Endothelial cell of umbilical vein (primary cell): ENCODE results near the gene CAPN15. TPM values are rescaled to one million over a fixed set of nuclear protein-coding genes. Genes with fewer than 3 reads are reported as not detected.
A peak's percentile ranks its signal among the peaks of the same experiment; 100 is the strongest.

ENCODE experiments used
- BruUV-seq: library from RNA; stranded (reverse); fragments of 400-500 nt; replicated peaks from 2 replicates; lab custom pipeline; 2021; lab: Mats Ljungman, UMichigan
- CTCF ChIA-PET: fragments of 300-600, 350-600 bp; sonication (Branson Sonifier 250); formaldehyde crosslinking; loops from one replicate; lab custom pipeline; 2021; ENCODE audit warnings: antibody characterized with exemption, inconsistent platforms; lab: Charles Lee
- POLR2A ChIA-PET: fragments of 300-600, 350-600 bp; sonication (Branson Sonifier 250); formaldehyde crosslinking; loops from one replicate; lab custom pipeline; 2021; ENCODE audit warnings: antibody characterized with exemption, inconsistent platforms; lab: Charles Lee
- DNase-seq: peaks from one replicate; pipeline ENCODE4 v3.0.0-alpha.2; 2011; ENCODE audit warnings: low read depth, low spot score
- FAIRE-seq: peaks from 2 replicates; lab custom pipeline; 2011; peaks lifted over from hg19 to GRCh38; lab: Jason Lieb, UNC
- H2AFZ ChIP-seq: 2 replicates; pipeline ENCODE4 v1.6.0; 2012; ENCODE audit warnings: low read depth, low read length, control low read depth, inconsistent platforms
- H3K27ac ChIP-seq: 2 replicates; pipeline ENCODE4 v1.5.1; 2011; ENCODE audit warnings: low read depth, mild to moderate bottlenecking, control low read depth, low read length, moderate library complexity; ENCODE audit not compliant: insufficient read depth
- H3K27me3 ChIP-seq, 2 experiments: 2 replicates each; pipeline versions ENCODE4 v1.6.0 to v1.6.1; 2011; ENCODE audit warnings: low read length in 2 of 2, mixed read lengths in 1 of 2; ENCODE audit not compliant: control insufficient read depth in 2 of 2, insufficient read depth in 2 of 2
- H3K36me3 ChIP-seq, 2 experiments: 2 replicates in 1 of 2; 3 replicates in 1 of 2; pipeline ENCODE4 v1.5.1; 2011; ENCODE audit warnings: low read length in 2 of 2, mild to moderate bottlenecking in 1 of 2, moderate library complexity in 1 of 2; ENCODE audit not compliant: control insufficient read depth in 2 of 2, insufficient read depth in 2 of 2; ENCODE audit errors: extremely low read depth in 1 of 2
- H3K4me1 ChIP-seq: 3 replicates; pipeline ENCODE4 v1.5.1; 2011; ENCODE audit warnings: mild to moderate bottlenecking, low read length; ENCODE audit not compliant: control insufficient read depth, insufficient read depth; ENCODE audit errors: extremely low read depth
- H3K4me2 ChIP-seq: 2 replicates; pipeline ENCODE4 v1.6.1; 2011; ENCODE audit warnings: low read length, control low read depth, mixed read lengths; ENCODE audit not compliant: insufficient read depth
- H3K4me3 ChIP-seq, 3 experiments: fragments of 200-600 bp in 1 of 3; sonication (generic), shearing (Covaris generic) in 1 of 3; replicated peaks in 1 of 3; 2 replicates each; pipeline ENCODE4 v1.5.1; 2011 to 2016; ENCODE audit warnings: control low read depth in 3 of 3, low read length in 3 of 3, mild to moderate bottlenecking in 2 of 3, inconsistent platforms in 1 of 3, low read depth in 1 of 3, moderate library complexity in 1 of 3; ENCODE audit not compliant: insufficient read depth in 1 of 3
- H3K79me2 ChIP-seq: 2 replicates; pipeline ENCODE4 v1.6.0; 2012; ENCODE audit warnings: low read length, inconsistent platforms; ENCODE audit not compliant: control insufficient read depth, insufficient read depth
- H3K9ac ChIP-seq: replicated peaks from 2 replicates; pipeline ENCODE3; 2011; ENCODE audit warnings: low read length, control low read depth; ENCODE audit not compliant: insufficient read depth; ENCODE audit errors: extremely low read depth
- H3K9me1 ChIP-seq: replicated peaks from 3 replicates; pipeline ENCODE4 v1.6.0; 2011; ENCODE audit warnings: mild to moderate bottlenecking, low read length; ENCODE audit not compliant: control insufficient read depth, insufficient read depth; ENCODE audit errors: extremely low read depth
- H3K9me3 ChIP-seq: replicated peaks from 2 replicates; pipeline ENCODE4 v1.5.1; 2012; ENCODE audit warnings: low read length, inconsistent platforms; ENCODE audit not compliant: control insufficient read depth, insufficient read depth
- H4K20me1 ChIP-seq: replicated peaks from 2 replicates; pipeline ENCODE3; 2011; ENCODE audit warnings: mild to moderate bottlenecking, low read length; ENCODE audit not compliant: control insufficient read depth, insufficient read depth; ENCODE audit errors: extremely low read depth
- EZH2 ChIP-seq: IDR thresholded peaks from 2 replicates; pipeline ENCODE4 v1.6.1; 2012; ENCODE audit warnings: borderline replicate concordance, low read depth, mild to moderate bottlenecking, moderate library complexity, low read length, inconsistent platforms; ENCODE audit not compliant: severe bottlenecking
- FOS ChIP-seq: IDR thresholded peaks from 2 replicates; pipeline ENCODE4 v1.6.1; 2011; ENCODE audit warnings: mild to moderate bottlenecking, low read length, moderate library complexity, borderline replicate concordance; ENCODE audit not compliant: insufficient read depth
- GATA2 ChIP-seq: IDR thresholded peaks from 2 replicates; pipeline ENCODE4 v1.7.0; 2011; ENCODE audit warnings: low read depth, mild to moderate bottlenecking, moderate library complexity, mixed read lengths, low read length; ENCODE audit not compliant: insufficient read length, insufficient read depth
- JUN ChIP-seq: IDR thresholded peaks from 2 replicates; pipeline ENCODE4 v1.6.1; 2011; ENCODE audit warnings: borderline replicate concordance, low read depth; ENCODE audit not compliant: insufficient read length, insufficient read depth
- MYC ChIP-seq: IDR thresholded peaks from one replicate; pipeline ENCODE4 v1.6.1; 2011; ENCODE audit warnings: mild to moderate bottlenecking, low read depth, low read length
- POLR2A ChIP-seq: IDR thresholded peaks from 2 replicates; pipeline ENCODE4 v1.6.1; 2012; ENCODE audit warnings: low read depth, mild to moderate bottlenecking, control low read depth, low read length
- POLR2AphosphoS5 ChIP-seq: IDR thresholded peaks from 2 replicates; pipeline ENCODE4 v1.6.1; 2012; ENCODE audit warnings: low read depth, mild to moderate bottlenecking, control low read depth, low read length, moderate library complexity; ENCODE audit not compliant: insufficient read depth
- dilution Hi-C: fragments of 300-500 bp; cut with MboI; formaldehyde crosslinking; loops from one replicate; pipeline ENCODE4 v1.15.0; 2019; ENCODE audit warnings: low sequenced_read_pairs; ENCODE audit not compliant: extremely low pct_ligation_motif_present
- intact Hi-C: fragments of 100-400 bp; cut with micrococcal nuclease; formaldehyde crosslinking; loops from one replicate; pipeline ENCODE4 v1.10.0; 2022
- polyA plus RNA-seq, 4 experiments: library from polyadenylated mRNA; depleted of rRNA in 3 of 4; stranded (reverse) in 3 of 4; unstranded in 1 of 4; fragments of >200 nt; gene quantifications; 2 replicates each; pipeline versions ENCODE4 v1.2.1 to v1.2.3, GENCODE V29; 2011 to 2012; ENCODE audit warnings: missing spikeins in 1 of 4
- total RNA-seq: library from RNA; stranded (reverse); gene quantifications from 2 replicates; pipeline ENCODE4 v1.2.3, GENCODE V29; 2021
- TF ChIP-seq, protein P1 (sequence below): IDR thresholded peaks from 2 replicates; pipeline ENCODE4 v1.6.1; 2011; ENCODE audit not compliant: insufficient read depth, insufficient read length
- TF ChIP-seq, protein P2 (sequence below), 2 donors: IDR thresholded peaks; 1 replicate in 1 of 2; 2 replicates in 1 of 2; pipeline ENCODE4 v1.5.1; 2011; ENCODE audit warnings: low read length in 2 of 2, mild to moderate bottlenecking in 2 of 2, moderate library complexity in 2 of 2, control low read depth in 1 of 2, inconsistent platforms in 1 of 2, low read depth in 1 of 2; ENCODE audit not compliant: insufficient read depth in 1 of 2; ENCODE audit errors: extremely low read depth in 1 of 2

Gene CAPN15
- total and polyA plus RNA-seq, 2 donors (not counting 3 experiments of a cell fraction or from before 2014, with no cell fraction given), result 33.9 to 65.0 TPM

- Histone ChIP-seq H3K9ac (no peak overlapping the region), H3K9me3 (no peaks in the 10 kb centered on the region), H3K4me3 (no peak overlapping the region), H3K79me2 (no peaks in the 10 kb centered on the region), H3K4me2 (no peak overlapping the region), H3K27ac (no peak overlapping the region), H4K20me1 (no peaks in the 10 kb centered on the region), H3K36me3 (peaks cover 0 to 7% of the 10 kb centered on the region in 2 experiments), H3K9me1 (no peaks in the 10 kb centered on the region), H3K27me3 (peaks cover 7 to 9% of the 10 kb centered on the region in 2 experiments), H3K4me1 (peaks cover 6% of the 10 kb centered on the region), H2AFZ (no peak overlapping the region)
- BruUV-seq, result no TSS peak
- intact Hi-C loops, result no loop called here
- ChIA-PET POLR2A (no interaction called here), CTCF (interaction anchor here (0.7 to 2.8 kb wide), 3 partner anchors 11 to 25 kb away, joined by 3 to 9 read pairs (median 5); partner anchors contain the start of gene NHLRC4)
- DNase-seq (peak; percentile 21), FAIRE-seq (peak; percentile 8)
- no peak for TF ChIP-seq JUN
- peak; percentile 63 for TF ChIP-seq FOS
- no peak for TF ChIP-seq EZH2
- TF ChIP-seq POLR2A, result no peak
- TF ChIP-seq, protein P1, sequence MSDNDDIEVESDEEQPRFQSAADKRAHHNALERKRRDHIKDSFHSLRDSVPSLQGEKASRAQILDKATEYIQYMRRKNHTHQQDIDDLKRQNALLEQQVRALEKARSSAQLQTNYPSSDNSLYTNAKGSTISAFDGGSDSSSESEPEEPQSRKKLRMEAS, result no peak
- TF ChIP-seq GATA2, result no peak
- TF ChIP-seq, protein P2, sequence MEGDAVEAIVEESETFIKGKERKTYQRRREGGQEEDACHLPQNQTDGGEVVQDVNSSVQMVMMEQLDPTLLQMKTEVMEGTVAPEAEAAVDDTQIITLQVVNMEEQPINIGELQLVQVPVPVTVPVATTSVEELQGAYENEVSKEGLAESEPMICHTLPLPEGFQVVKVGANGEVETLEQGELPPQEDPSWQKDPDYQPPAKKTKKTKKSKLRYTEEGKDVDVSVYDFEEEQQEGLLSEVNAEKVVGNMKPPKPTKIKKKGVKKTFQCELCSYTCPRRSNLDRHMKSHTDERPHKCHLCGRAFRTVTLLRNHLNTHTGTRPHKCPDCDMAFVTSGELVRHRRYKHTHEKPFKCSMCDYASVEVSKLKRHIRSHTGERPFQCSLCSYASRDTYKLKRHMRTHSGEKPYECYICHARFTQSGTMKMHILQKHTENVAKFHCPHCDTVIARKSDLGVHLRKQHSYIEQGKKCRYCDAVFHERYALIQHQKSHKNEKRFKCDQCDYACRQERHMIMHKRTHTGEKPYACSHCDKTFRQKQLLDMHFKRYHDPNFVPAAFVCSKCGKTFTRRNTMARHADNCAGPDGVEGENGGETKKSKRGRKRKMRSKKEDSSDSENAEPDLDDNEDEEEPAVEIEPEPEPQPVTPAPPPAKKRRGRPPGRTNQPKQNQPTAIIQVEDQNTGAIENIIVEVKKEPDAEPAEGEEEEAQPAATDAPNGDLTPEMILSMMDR (IDR thresholded peaks at IDR 0.05; ENCODE audit: extremely low read depth in 1 of 2, insufficient read depth in 1 of 2, low read depth in 1 of 2, low read length in 2 of 2), result no peak
- peak; percentile 33 for TF ChIP-seq POLR2AphosphoS5
- no peak for TF ChIP-seq MYC
- dilution Hi-C loops, result no loop called here
Measured at GRCh38 chr16:554640-555365, 27.3 kb downstream of the CAPN15 start.
